Measurements from ENCODE around the gene PCA3. TPM values are rescaled to one million over a fixed set of nuclear protein-coding genes. Genes with fewer than 3 reads are reported as not detected.

PCA3 gene
- total and polyA plus RNA-seq, 2 of the 8 experiments (the other 6 are each of a cell fraction or from before 2014, with no cell fraction given) = not detected

DNA sequence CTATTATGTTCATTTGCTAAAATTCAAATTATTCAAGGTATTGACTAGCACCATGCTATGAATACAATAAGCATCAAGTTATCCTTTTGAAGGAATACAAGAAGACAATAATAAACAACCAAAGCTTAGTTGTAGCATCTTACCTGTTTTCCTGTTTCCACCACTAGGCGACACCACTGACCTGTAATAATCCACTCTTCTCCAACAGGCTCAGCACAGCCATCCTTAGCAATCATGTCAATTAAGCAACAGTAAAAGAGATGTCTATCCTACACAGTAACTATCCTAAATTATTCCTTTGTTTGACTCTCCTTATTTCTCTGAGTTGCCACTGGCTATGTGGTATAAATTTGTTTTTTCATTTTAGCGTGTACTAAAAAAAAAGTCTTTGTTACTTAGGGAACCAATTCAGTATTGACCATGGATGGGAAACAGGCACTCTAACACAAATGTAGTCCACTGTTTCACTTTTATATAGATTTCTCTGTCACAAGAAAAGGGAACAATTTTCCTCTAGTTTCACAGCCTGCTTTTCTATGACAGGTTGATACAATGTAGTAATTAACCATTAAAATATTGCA, 46.2 kb downstream of the PCA3 start:
- Histone ChIP-seq H2BK20ac (ENCODE audit: low read length) (no peak overlapping the region), H4K20me1 (replicated peaks in 1 of 2; ENCODE audit: control insufficient read depth in 1 of 2, insufficient read depth in 2 of 2, low read length in 2 of 2) (no peaks in the 10 kb centered on the region), H3K27me3 (replicated peaks in 1 of 4; ENCODE audit: control insufficient read depth in 3 of 4, extremely low read depth in 1 of 4, insufficient read depth in 3 of 4, low read length in 3 of 4) (no peaks in the 10 kb centered on the region), H3K18ac (ENCODE audit: extremely low read depth, low read length) (no peak overlapping the region), H2AFZ (ENCODE audit: low read length) (no peak overlapping the region), H2BK12ac (ENCODE audit: low read depth, low read length) (no peak overlapping the region), H2BK5ac (ENCODE audit: low read depth, low read length) (no peak overlapping the region), H3K23ac (ENCODE audit: insufficient read length) (no peak overlapping the region), H3K36me3 (ENCODE audit: control insufficient read depth in 2 of 4, insufficient read depth in 4 of 4, low read length in 3 of 4) (no peaks in the 10 kb centered on the region), H3K56ac (replicated peaks; ENCODE audit: insufficient read length, low read depth, low read length) (no peak overlapping the region), H2BK15ac (ENCODE audit: low read length) (no peak overlapping the region), H3K9me3 (ENCODE audit: insufficient read depth in 2 of 2, low read depth in 1 of 2, low read length in 1 of 2) (no peaks in the 10 kb centered on the region), H4K8ac (ENCODE audit: extremely low read depth, insufficient read depth, low read length) (no peak overlapping the region), H3K4ac (replicated peaks; ENCODE audit: insufficient read length, low read depth, low read length) (no peak overlapping the region), H3K23me2 (ENCODE audit: low read depth, low read length) (no peaks in the 10 kb centered on the region), H3K9ac (replicated peaks in 1 of 4; ENCODE audit: extremely low read depth in 1 of 4, low read depth in 3 of 4, low read length in 3 of 4) (no peak overlapping the region), H3K27ac (ENCODE audit: low read depth, low read length) (no peak overlapping the region), H4K5ac (ENCODE audit: insufficient read length, low read depth, low read length) (no peak overlapping the region), H4K91ac (replicated peaks; ENCODE audit: insufficient read length, low read length) (no peak overlapping the region), H3K79me2 (ENCODE audit: control insufficient read depth in 1 of 2, insufficient read depth in 2 of 2, low read length in 2 of 2) (no peaks in the 10 kb centered on the region), H2AK5ac (ENCODE audit: low read depth, low read length) (no peak overlapping the region), H3K79me1 (ENCODE audit: low read depth, low read length) (no peaks in the 10 kb centered on the region), H3K4me2 (ENCODE audit: insufficient read depth in 1 of 2, low read depth in 2 of 2, low read length in 2 of 2) (no peak overlapping the region), H3K14ac (ENCODE audit: insufficient read length) (no peak overlapping the region), H3K4me3 (ENCODE audit: extremely low read depth in 1 of 4, insufficient read depth in 2 of 4, low read depth in 3 of 4, low read length in 4 of 4) (no peak overlapping the region), H2BK120ac (replicated peaks; ENCODE audit: low read depth, low read length) (no peak overlapping the region), H3K4me1 (replicated peaks in 1 of 4; ENCODE audit: control insufficient read depth in 3 of 4, insufficient read depth in 4 of 4, low read length in 3 of 4) (no peaks in the 10 kb centered on the region)
- CTCF ChIA-PET (ENCODE audit: partially characterized antibody) = interaction anchor here (0.7 to 8.2 kb wide), 35 partner anchors 9 to 347 kb away, joined by 3 to 217 read pairs (median 4); partner anchors contain the start of gene PRUNE2
- POLR2A ChIA-PET (ENCODE audit: partially characterized antibody) = interaction anchor here (1.4 kb wide), 1 partner anchor 95 kb away, joined by 4 read pairs; no protein-coding TSS in a partner anchor
- DNase-seq (ENCODE audit: low read depth in 1 of 2, low spot score in 2 of 2) (peak in 1 of 2 experiments; percentile 62), FAIRE-seq (peak; percentile 93)
- WGBS, 2 experiments (ENCODE audit: extremely low coverage in 1 of 2, insufficient coverage in 1 of 2, insufficient read length in 1 of 2, insufficient replicate concordance in 2 of 2, low coverage in 1 of 2, low lambda C conversion rate in 2 of 2, missing lambda C conversion rate in 1 of 2) = 34% methylated on average over 2 of the region's 2 CpGs; no CpG with 5 or more reads in 1 of the 2 experiments
- TF ChIP-seq CEBPB (IDR thresholded peaks at IDR 0.05; ENCODE audit: low read depth, low read length) (peak; percentile 63), SP2 (IDR thresholded peaks at IDR 0.05; ENCODE audit: low read length) (no peak), CHD1 (IDR thresholded peaks at IDR 0.05; ENCODE audit: low read depth, low read length) (no peak), RAD21 (IDR thresholded peaks at IDR 0.05 in 1 of 2, conservative IDR thresholded peaks at IDR 0.05 in 1 of 2; ENCODE audit: low read depth in 2 of 2, low read length in 2 of 2) (peak; percentile 98 to 100), JUND (IDR thresholded peaks at IDR 0.05; ENCODE audit: low read length) (peak; percentile 43; the same call in 1 of the 2 replicates)
- TF ChIP-seq, protein P1, sequence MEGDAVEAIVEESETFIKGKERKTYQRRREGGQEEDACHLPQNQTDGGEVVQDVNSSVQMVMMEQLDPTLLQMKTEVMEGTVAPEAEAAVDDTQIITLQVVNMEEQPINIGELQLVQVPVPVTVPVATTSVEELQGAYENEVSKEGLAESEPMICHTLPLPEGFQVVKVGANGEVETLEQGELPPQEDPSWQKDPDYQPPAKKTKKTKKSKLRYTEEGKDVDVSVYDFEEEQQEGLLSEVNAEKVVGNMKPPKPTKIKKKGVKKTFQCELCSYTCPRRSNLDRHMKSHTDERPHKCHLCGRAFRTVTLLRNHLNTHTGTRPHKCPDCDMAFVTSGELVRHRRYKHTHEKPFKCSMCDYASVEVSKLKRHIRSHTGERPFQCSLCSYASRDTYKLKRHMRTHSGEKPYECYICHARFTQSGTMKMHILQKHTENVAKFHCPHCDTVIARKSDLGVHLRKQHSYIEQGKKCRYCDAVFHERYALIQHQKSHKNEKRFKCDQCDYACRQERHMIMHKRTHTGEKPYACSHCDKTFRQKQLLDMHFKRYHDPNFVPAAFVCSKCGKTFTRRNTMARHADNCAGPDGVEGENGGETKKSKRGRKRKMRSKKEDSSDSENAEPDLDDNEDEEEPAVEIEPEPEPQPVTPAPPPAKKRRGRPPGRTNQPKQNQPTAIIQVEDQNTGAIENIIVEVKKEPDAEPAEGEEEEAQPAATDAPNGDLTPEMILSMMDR (IDR thresholded peaks at IDR 0.05; ENCODE audit: control extremely low read depth in 1 of 3, insufficient read depth in 1 of 3, low read depth in 1 of 3, low read length in 3 of 3) = peak in 2 of 3 experiments; percentile 90 to 93; a peak in 3 of 4 replicates

All from H1 (cell line).